NCI-H82 treated with DMSO at 0.1 percent for 48 hours (cell line): Measurements from ENCODE around the gene HMOX2.

Source experiments
- DNase-seq: peaks from one replicate; lab custom pipeline; 2025; ENCODE audit not compliant: unreplicated experiment; lab: John Stamatoyannopoulos, UW

Gene HMOX2

GRCh38 chr16:4499196-4499555, 23.0 kb downstream of the HMOX2 start:
- no peak for DNase-seq

- DNase-seq: no peak
Measured at GRCh38 chr16:4500272-4500671, 24.1 kb downstream of the HMOX2 start.

- no peak for DNase-seq
Measured at GRCh38 chr16:4501071-4501478, 24.9 kb downstream of the HMOX2 start.

- no peak for DNase-seq
Measured at GRCh38 chr16:4505356-4506147, 29.4 kb downstream of the HMOX2 start.

- DNase-seq: peak; percentile 12
Measured at GRCh38 chr16:4506450-4506849, 30.3 kb downstream of the HMOX2 start.

GRCh38 chr16:4507588-4508345, 31.6 kb downstream of the HMOX2 start:
- DNase-seq: no peak

- no peak for DNase-seq
Measured at GRCh38 chr16:4508806-4509205, 32.6 kb downstream of the HMOX2 start.

- DNase-seq: no peak
Measured at GRCh38 chr16:4509420-4509819, 33.2 kb downstream of the HMOX2 start.

GRCh38 chr16:4510131-4510530, 33.9 kb downstream of the HMOX2 start:
- DNase-seq: no peak

GRCh38 chr16:4510747-4511426, 34.7 kb downstream of the HMOX2 start:
- DNase-seq: no peak

- DNase-seq: peak; percentile 35
Measured at GRCh38 chr16:4511441-4512082, 35.4 kb downstream of the HMOX2 start.

- DNase-seq: no peak
Measured at GRCh38 chr16:4512473-4512872, 36.3 kb downstream of the HMOX2 start.

GRCh38 chr16:4513086-4513860, 37.1 kb downstream of the HMOX2 start:
- DNase-seq: no peak

GRCh38 chr16:4513881-4514280, 37.7 kb downstream of the HMOX2 start:
- DNase-seq: no peak

GRCh38 chr16:4514606-4515005, 38.4 kb downstream of the HMOX2 start:
- DNase-seq: no peak

GRCh38 chr16:4515611-4516233, 39.5 kb downstream of the HMOX2 start:
- DNase-seq: no peak

- DNase-seq: peak; percentile 43
Measured at GRCh38 chr16:4517812-4518680, 41.8 kb downstream of the HMOX2 start.

GRCh38 chr16:4519274-4520058, 43.3 kb downstream of the HMOX2 start:
- DNase-seq: peak; percentile 31
